Measurements from ENCODE around the gene RFT1.
"Not testable (repeated sequence)": the region's sequence is repeated elsewhere in the genome, so short reads cannot be mapped to it uniquely, and the experiment has no call there.

The RFT1 gene

GRCh38 chr3:53151465-53151864, 21.2 kb upstream of the RFT1 start (continued):
- TF ChIP-seq, protein P1, sequence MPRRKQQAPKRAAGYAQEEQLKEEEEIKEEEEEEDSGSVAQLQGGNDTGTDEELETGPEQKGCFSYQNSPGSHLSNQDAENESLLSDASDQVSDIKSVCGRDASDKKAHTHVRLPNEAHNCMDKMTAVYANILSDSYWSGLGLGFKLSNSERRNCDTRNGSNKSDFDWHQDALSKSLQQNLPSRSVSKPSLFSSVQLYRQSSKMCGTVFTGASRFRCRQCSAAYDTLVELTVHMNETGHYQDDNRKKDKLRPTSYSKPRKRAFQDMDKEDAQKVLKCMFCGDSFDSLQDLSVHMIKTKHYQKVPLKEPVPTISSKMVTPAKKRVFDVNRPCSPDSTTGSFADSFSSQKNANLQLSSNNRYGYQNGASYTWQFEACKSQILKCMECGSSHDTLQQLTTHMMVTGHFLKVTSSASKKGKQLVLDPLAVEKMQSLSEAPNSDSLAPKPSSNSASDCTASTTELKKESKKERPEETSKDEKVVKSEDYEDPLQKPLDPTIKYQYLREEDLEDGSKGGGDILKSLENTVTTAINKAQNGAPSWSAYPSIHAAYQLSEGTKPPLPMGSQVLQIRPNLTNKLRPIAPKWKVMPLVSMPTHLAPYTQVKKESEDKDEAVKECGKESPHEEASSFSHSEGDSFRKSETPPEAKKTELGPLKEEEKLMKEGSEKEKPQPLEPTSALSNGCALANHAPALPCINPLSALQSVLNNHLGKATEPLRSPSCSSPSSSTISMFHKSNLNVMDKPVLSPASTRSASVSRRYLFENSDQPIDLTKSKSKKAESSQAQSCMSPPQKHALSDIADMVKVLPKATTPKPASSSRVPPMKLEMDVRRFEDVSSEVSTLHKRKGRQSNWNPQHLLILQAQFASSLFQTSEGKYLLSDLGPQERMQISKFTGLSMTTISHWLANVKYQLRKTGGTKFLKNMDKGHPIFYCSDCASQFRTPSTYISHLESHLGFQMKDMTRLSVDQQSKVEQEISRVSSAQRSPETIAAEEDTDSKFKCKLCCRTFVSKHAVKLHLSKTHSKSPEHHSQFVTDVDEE (CRISPR knock-in tag; IDR thresholded peaks at IDR 0.05) = no peak

GRCh38 chr3:53151086-53151438, 20.8 kb upstream of the RFT1 start:
- not testable (repeated sequence) for ATAC-seq

DNA sequence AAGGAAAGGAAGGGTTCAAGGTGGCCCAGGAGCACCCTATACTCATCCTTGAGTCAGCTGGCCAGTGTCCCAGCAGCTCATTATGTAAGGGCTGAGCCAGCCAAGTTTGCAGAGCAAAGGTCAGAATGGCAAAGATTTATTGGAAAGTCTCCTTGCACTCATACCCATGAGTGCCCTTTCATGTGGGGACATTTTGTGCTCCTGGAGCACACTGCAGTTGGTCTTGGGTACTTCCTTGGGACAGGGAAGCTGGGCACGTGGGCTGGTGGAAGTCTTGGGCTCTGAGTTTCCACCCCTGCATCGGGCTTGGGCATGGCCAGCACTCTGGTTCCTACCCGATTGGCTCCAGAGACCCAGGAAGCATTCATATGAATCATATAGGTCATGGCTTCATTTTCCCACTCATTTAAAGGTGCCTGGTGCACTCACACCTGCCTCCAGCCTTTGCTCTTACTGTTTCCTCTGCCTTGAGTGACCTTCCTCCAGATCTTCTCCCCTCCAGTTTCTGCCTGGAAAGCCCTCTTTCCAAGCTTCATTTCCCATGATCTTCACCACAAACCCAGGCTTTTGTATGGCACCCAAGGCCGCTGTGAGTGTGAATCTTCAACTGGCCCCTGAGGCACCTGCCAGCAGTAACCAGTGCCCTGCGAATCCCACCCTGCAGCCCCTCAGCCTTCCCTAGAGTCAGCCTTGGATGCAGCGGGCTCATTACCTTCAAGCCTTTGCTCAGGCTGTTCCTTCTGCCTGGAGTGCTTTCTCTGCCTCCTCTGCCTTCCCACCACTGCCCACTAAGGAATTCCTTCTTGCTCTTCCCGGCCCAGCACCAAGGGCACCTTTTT, 20.2 kb upstream of the RFT1 start:
- ATAC-seq = peak; percentile 50
- no peak for TF ChIP-seq ISL1 (CRISPR knock-in tag; IDR thresholded peaks at IDR 0.05)

DNA sequence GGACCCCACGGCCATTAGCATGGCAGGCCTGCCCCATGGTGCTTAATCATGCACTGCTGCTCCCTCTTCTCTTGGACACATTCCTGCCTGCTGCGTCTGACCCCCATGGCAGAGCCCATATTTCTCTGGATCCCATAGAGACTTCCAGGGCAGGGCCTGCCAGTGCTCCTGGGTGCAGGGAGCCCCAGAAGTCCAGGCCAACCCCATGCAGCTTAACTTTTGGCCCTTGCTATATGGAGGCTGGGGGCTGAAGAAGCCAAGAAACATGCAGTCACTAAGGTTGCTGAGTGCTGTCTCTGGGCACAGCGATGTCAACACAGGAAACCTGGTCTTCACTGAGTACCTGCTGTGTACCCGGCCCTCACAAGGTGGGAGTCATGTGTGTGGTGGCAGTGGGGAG, 19.5 kb upstream of the RFT1 start:
- TF ChIP-seq CSRNP3 (CRISPR knock-in tag; IDR thresholded peaks at IDR 0.05) (no peak), ZNF70 (CRISPR knock-in tag; IDR thresholded peaks at IDR 0.05) (no peak)
- ATAC-seq = no peak

DNA sequence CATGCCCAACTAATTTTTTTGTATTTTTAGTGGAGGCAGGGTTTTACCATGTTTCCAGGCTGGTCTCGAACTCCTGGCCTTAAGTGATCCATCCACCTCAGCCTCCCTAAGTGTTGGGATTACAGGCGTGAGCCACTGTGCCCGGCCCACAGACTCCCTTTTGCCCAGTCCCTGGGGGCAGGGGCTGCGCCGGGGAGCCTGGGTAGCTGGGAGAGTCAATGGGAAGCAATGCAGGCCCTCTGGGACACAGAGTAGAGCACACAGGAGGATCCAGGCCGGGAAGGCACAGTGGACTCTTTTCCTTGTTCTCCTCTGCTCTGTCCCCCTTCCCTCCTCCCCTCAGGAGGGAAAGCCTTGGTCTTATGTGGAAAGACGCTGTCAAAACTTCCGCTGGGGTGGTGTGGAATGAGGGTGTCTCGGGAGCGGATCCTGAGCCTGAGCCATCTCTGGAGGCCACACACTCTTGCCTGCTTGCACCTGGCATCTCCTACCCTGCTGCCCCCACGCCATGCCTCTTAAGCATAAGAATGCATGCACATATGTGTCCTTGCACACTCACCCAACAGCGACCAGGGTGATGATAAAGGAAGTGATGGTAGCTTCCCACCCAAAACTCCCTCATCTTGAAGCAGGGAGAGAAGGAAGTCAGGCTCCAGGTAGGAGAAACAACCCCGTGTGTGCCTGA, 18.9 kb upstream of the RFT1 start:
- TF ChIP-seq SNAI2 (CRISPR knock-in tag; IDR thresholded peaks at IDR 0.05) (no peak), TCF4 (CRISPR knock-in tag; IDR thresholded peaks at IDR 0.05; ENCODE audit: borderline replicate concordance) (no peak), POU6F1 (CRISPR knock-in tag; IDR thresholded peaks at IDR 0.05; ENCODE audit: borderline replicate concordance, low read depth) (no peak), ZFP3 (CRISPR knock-in tag; IDR thresholded peaks at IDR 0.05) (no peak), ZNF565 (CRISPR knock-in tag; conservative IDR thresholded peaks at IDR 0.05; ENCODE audit: low read depth) (no peak), ZFP30 (CRISPR knock-in tag; IDR thresholded peaks at IDR 0.05) (no peak), RARB (CRISPR knock-in tag; IDR thresholded peaks at IDR 0.05) (no peak), TOX (CRISPR knock-in tag; IDR thresholded peaks at IDR 0.05; ENCODE audit: borderline replicate concordance) (no peak), GLIS3 (CRISPR knock-in tag; IDR thresholded peaks at IDR 0.05) (no peak), PPARA (CRISPR knock-in tag; IDR thresholded peaks at IDR 0.05; ENCODE audit: borderline replicate concordance) (no peak), ZC3H10 (CRISPR knock-in tag; IDR thresholded peaks at IDR 0.05) (no peak), ESRRG (CRISPR knock-in tag; IDR thresholded peaks at IDR 0.05) (no peak), ZNF8 (CRISPR knock-in tag; IDR thresholded peaks at IDR 0.05) (no peak), CREB5 (CRISPR knock-in tag; IDR thresholded peaks at IDR 0.05; ENCODE audit: low read depth) (no peak), ARNTL (CRISPR knock-in tag; IDR thresholded peaks at IDR 0.05; ENCODE audit: borderline replicate concordance, low read depth) (no peak), CSDC2 (CRISPR knock-in tag; IDR thresholded peaks at IDR 0.05) (no peak), ZNF70 (CRISPR knock-in tag; IDR thresholded peaks at IDR 0.05) (no peak), ISL1 (CRISPR knock-in tag; IDR thresholded peaks at IDR 0.05) (no peak)
- TF ChIP-seq, protein P2, sequence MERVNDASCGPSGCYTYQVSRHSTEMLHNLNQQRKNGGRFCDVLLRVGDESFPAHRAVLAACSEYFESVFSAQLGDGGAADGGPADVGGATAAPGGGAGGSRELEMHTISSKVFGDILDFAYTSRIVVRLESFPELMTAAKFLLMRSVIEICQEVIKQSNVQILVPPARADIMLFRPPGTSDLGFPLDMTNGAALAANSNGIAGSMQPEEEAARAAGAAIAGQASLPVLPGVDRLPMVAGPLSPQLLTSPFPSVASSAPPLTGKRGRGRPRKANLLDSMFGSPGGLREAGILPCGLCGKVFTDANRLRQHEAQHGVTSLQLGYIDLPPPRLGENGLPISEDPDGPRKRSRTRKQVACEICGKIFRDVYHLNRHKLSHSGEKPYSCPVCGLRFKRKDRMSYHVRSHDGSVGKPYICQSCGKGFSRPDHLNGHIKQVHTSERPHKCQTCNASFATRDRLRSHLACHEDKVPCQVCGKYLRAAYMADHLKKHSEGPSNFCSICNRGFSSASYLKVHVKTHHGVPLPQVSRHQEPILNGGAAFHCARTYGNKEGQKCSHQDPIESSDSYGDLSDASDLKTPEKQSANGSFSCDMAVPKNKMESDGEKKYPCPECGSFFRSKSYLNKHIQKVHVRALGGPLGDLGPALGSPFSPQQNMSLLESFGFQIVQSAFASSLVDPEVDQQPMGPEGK (CRISPR knock-in tag; IDR thresholded peaks at IDR 0.05; ENCODE audit: borderline replicate concordance) = no peak
- ATAC-seq = no peak
